ENCODE measurements around the gene PHLDA3. TPM values are rescaled to one million over a fixed set of nuclear protein-coding genes. Genes with fewer than 3 reads are reported as not detected.

Gene PHLDA3
- total and polyA plus RNA-seq, 2 of the 13 experiments (the other 11 are each of a cell fraction or from before 2014, with no cell fraction given): 16.7 to 33.6 TPM

DNA sequence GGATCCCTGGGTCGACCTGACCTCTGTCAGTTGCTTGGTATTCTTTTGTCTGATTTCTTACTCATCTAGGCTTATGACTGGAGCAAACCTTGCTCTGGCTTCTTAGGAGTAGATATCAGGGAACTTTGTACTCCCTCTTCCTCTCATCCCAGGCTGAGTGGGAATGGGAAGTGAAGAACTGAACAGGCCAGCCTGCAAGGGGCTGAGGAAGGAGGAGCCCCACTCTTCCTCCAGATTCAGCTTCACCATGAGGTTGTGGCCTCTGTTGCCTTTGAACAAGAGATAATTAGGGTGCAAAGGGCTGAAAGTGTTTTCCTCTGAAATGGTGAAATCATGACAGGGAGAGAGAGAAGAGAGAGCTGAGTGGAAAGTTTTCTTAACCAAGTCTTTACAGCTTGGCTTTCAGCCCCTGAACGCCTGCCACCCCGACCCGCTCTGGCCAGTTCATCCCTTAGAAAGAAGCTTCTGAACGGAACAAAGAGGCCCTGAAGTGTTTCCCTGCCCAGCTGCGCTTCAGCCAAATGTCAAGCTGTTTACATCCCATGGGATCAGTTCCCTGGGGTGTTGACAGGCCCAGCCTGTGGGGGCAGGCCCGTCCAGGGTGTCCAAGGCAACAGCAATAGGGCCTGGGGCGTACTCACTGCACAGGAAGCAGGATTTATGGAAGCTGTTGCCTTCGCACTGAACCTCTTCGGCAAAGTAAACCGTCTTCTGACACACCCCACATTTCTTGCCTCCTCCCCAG lies 26.7 kb upstream of the PHLDA3 start:
- peak overlapping the region; percentile 44; the same call in 1 of the 2 replicates for H3K9ac ChIP-seq (ENCODE audit: insufficient read depth, low read depth, low read length)
- H3K79me2 ChIP-seq (ENCODE audit: insufficient read depth, low read length): no peaks in the 10 kb centered on the region
- in situ Hi-C loops (cut with HindIII; ENCODE audit: extremely low pct_ligation_motif_present, low pct_unique_long_range_greater_than_20kb): no loop called here
- ChIA-PET POLR2A (interaction anchor here (1.3 to 2.2 kb wide), 5 partner anchors 8 to 27 kb away, joined by 4 to 12 read pairs (median 8); partner anchors contain the start of gene PHLDA3), CTCF (ENCODE audit: low intra/inter-chr PET ratio, low total read pairs) (no interaction called here)
- ATAC-seq (peak; percentile 86), DNase-seq (ENCODE audit: low spot score) (peak; percentile 84), FAIRE-seq (peak; percentile 88)
- peaks cover 61% of the 10 kb centered on the region for H3K4me1 ChIP-seq (ENCODE audit: insufficient read depth, low read length)
- intact Hi-C loops (cut with micrococcal nuclease; ENCODE audit: unreplicated experiment): loop anchor here (2.0 kb wide), 1 partner anchor 17 kb away; no protein-coding TSS in a partner anchor
- WGBS (ENCODE audit: low lambda C conversion rate): 22% methylated on average over 10 of the region's 11 CpGs
- peak overlapping the region; percentile 60 for H3K4me2 ChIP-seq (ENCODE audit: low read depth, low read length)
- H3K9me3 ChIP-seq (ENCODE audit: low read length): no peaks in the 10 kb centered on the region
- H3K4me3 ChIP-seq (replicated peaks in 1 of 3; ENCODE audit: insufficient read depth in 1 of 3, low read depth in 2 of 3, low read length in 3 of 3): peak overlapping the region in 1 of 3 experiments; percentile 29; a peak in 2 of 6 replicates
- H2AFZ ChIP-seq (ENCODE audit: low read length): peak overlapping the region; percentile 55
- no peaks in the 10 kb centered on the region for H3K27me3 ChIP-seq (ENCODE audit: control insufficient read depth in 1 of 2, insufficient read depth in 2 of 2, low read length in 2 of 2)
- no TSS peak for BruUV-seq (replicated peaks)
- no peaks in the 10 kb centered on the region for H4K20me1 ChIP-seq (ENCODE audit: insufficient read depth, low read length)
- peak overlapping the region; percentile 83 for H3K27ac ChIP-seq (ENCODE audit: extremely low read length, insufficient read depth, low read length)
- peaks cover 1 to 5% of the 10 kb centered on the region in 2 experiments; a peak in 1 of 5 replicates for H3K36me3 ChIP-seq (replicated peaks in 1 of 2; ENCODE audit: control insufficient read depth in 1 of 2, insufficient read depth in 2 of 2, low read length in 2 of 2)
- TF ChIP-seq MYPOP (CRISPR knock-in tag; IDR thresholded peaks at IDR 0.05): peak; percentile 42; the same call in 1 of the 2 replicates
- TF ChIP-seq U2AF1 (optimal IDR thresholded peaks at IDR 0.05; ENCODE audit: low read depth, low read length): no peak
- no peak for TF ChIP-seq ZNF766 (CRISPR knock-in tag; IDR thresholded peaks at IDR 0.05; ENCODE audit: borderline replicate concordance)
- 0 out of 2 replicates have a peak, but pooled peaks have one; percentile 60 for TF ChIP-seq NR2F2 (IDR thresholded peaks at IDR 0.05; ENCODE audit: borderline replicate concordance, low read depth)
- TF ChIP-seq ZFX (CRISPR knock-in tag; IDR thresholded peaks at IDR 0.05; ENCODE audit: low read depth): peak; percentile 87
- TF ChIP-seq ZNF567 (CRISPR knock-in tag; IDR thresholded peaks at IDR 0.05; ENCODE audit: borderline replicate concordance): peak; percentile 73; the same call in 1 of the 2 replicates
- peak; percentile 84 for TF ChIP-seq FOXA3 (CRISPR knock-in tag; IDR thresholded peaks at IDR 0.05)
- TF ChIP-seq, protein P1, sequence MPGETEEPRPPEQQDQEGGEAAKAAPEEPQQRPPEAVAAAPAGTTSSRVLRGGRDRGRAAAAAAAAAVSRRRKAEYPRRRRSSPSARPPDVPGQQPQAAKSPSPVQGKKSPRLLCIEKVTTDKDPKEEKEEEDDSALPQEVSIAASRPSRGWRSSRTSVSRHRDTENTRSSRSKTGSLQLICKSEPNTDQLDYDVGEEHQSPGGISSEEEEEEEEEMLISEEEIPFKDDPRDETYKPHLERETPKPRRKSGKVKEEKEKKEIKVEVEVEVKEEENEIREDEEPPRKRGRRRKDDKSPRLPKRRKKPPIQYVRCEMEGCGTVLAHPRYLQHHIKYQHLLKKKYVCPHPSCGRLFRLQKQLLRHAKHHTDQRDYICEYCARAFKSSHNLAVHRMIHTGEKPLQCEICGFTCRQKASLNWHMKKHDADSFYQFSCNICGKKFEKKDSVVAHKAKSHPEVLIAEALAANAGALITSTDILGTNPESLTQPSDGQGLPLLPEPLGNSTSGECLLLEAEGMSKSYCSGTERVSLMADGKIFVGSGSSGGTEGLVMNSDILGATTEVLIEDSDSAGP (CRISPR knock-in tag; IDR thresholded peaks at IDR 0.05; ENCODE audit: borderline replicate concordance): peak; percentile 64; the same call in 1 of the 2 replicates
- no peak for TF ChIP-seq RARG (CRISPR knock-in tag; IDR thresholded peaks at IDR 0.05; ENCODE audit: low read depth)
- TF ChIP-seq KDM6A (CRISPR knock-in tag; IDR thresholded peaks at IDR 0.05; ENCODE audit: low read depth): peak; percentile 57
- no peak for TF ChIP-seq RAD51 (IDR thresholded peaks at IDR 0.05; ENCODE audit: borderline replicate concordance)
- peak; percentile 63; the same call in 1 of the 2 replicates for TF ChIP-seq ZNF292 (CRISPR knock-in tag; IDR thresholded peaks at IDR 0.05; ENCODE audit: borderline replicate concordance, low read depth)
- peak; percentile 20; the same call in 1 of the 2 replicates for TF ChIP-seq NR2F6 (IDR thresholded peaks at IDR 0.05)
- TF ChIP-seq NR2F6 (CRISPR knock-in tag; IDR thresholded peaks at IDR 0.05): 0 out of 2 replicates have a peak, but pooled peaks have one; percentile 12
- no peak for TF ChIP-seq ZSCAN29 (CRISPR knock-in tag; conservative IDR thresholded peaks at IDR 0.05)
- 0 out of 2 replicates have a peak, but pooled peaks have one; percentile 23 for TF ChIP-seq ZNF124 (CRISPR knock-in tag; IDR thresholded peaks at IDR 0.05)
- 0 out of 2 replicates have a peak, but pooled peaks have one; percentile 45 for TF ChIP-seq MEIS2 (CRISPR knock-in tag; IDR thresholded peaks at IDR 0.05)
- TF ChIP-seq CEBPG (CRISPR knock-in tag; IDR thresholded peaks at IDR 0.05): 0 out of 2 replicates have a peak, but pooled peaks have one; percentile 15
- no peak for TF ChIP-seq NONO (IDR thresholded peaks at IDR 0.05)
- 0 out of 2 replicates have a peak, but pooled peaks have one; percentile 20 for TF ChIP-seq NONO (CRISPR knock-in tag; conservative IDR thresholded peaks at IDR 0.05)
- TF ChIP-seq TBL1XR1 (IDR thresholded peaks at IDR 0.05; ENCODE audit: borderline replicate concordance, low read length, partially characterized antibody): no peak
- peak; percentile 65; the same call in 1 of the 2 replicates for TF ChIP-seq TARDBP (CRISPR knock-in tag; IDR thresholded peaks at IDR 0.05)
- TF ChIP-seq ZNF326 (CRISPR knock-in tag; IDR thresholded peaks at IDR 0.05; ENCODE audit: borderline replicate concordance): no peak
- 0 out of 2 replicates have a peak, but pooled peaks have one; percentile 14 for TF ChIP-seq FOSL2 (CRISPR knock-in tag; IDR thresholded peaks at IDR 0.05)
